HG03460 (cell line): ENCODE data around the gene AKIP1.

ENCODE experiments used
- ATAC-seq: cut with Tn5 transposase; IDR thresholded peaks from one replicate; pipeline ENCODE4 v1.9.1; 2021; ENCODE audit not compliant: unreplicated experiment

AKIP1 gene

DNA sequence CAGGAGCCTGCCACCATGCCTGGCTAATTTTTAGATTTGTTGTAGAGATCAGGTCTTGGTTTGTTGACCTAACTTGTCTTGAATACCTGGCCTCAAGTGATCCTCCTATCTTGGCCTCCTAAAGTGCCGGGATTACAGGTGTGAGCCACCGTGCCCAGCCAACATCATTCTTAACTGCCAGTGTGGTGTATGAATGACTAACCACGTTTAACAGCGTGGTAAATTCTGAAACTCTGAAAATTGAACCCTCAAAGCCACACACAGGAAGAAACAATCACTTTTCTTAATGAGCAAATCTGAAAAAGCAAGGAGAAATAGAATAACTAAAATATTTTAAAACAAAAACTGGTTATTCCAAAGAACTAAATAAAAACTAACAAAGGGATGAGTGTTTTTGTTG is 45.9 kb downstream of the AKIP1 start:
- no peak for ATAC-seq

DNA sequence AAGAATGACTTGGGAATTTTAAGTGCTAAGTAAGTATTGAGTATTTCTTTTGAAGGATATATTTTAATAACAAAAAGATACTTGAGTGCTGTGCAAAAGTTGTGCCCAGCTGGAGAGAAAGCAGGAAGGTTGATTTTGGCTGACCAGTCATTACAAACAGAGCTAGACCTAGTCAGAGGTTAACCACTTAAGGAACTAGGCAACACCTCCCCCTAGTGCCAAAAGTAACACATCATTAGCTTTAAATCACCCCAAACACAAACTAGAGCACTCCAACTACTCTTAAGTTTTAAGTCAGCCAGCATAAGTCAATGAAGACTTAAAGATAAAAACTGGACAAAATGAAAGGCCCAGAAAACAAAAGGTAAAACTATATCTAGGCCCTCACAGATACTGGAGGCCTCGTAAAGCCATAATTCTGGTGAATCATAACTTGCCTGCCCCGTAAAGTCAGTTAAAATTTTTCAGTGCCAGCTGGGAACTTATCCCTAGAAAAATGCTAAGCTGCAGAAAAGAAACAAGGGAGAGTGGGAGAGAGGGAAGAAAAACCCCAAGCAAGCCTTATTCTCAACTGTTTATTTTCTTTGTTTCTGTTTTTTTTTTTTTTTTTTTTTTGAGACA is 48.7 kb downstream of the AKIP1 start:
- peak; percentile 40 for ATAC-seq

GRCh38 chr11:8961401-8961800 is 50.4 kb downstream of the AKIP1 start:
- no peak for ATAC-seq

DNA sequence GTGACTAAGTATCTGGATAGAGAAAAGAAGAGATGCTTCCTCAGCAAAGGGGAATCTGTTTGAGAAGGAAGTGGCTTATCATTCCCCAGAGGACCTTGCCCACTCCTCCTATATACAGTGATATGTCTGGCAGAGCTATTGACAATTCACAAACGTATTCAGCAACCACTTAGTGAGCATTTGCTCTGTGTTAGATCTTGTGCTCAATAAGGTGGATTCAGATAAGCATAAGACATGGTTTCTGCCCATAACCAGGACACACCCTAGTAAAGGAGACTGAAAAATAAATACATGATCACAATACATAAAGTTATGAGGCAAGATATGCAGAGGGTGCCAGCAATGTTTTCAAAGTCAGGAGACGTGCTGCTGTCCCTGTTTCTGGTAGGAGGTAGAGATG is 51.9 kb downstream of the AKIP1 start:
- ATAC-seq, result no peak

DNA sequence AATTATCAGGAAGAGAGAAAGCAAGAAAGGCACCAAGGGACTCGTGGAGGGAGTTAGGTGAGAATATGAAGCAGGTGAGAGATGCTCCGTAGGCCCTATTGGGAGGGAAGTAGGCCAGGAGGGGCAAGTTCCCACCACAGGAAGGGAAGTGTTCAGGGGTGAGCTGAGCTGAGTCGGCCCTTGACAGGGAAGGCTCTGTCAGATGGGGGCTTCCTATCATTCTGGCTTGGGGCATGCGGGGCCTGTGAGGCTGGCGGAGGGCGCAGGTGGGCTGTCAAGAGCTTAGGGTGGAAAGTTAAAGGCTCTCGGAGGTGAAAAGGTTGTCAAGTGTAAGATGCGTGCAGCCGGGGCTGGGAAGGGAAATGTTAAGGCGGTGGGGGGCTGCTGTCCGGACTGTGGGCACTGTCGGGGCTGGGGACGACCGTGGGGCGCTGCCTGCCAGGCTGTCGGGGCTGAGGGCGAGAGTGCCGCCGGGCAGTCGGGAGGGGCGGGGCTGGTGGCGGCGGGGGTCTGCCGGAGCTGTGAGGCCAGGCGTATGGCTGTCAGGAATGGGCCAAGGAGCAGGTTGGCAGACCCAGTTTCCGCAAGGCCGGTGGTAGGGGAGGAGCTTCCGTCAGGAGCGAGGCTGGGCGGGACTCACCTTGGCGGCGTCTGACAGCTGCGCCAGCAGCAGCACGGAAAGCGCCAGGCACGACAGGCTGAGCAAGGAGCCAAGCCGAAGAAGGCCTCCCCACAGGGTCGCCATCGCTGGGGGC is 52.8 kb downstream of the AKIP1 start:
- peak; percentile 62 for ATAC-seq

DNA sequence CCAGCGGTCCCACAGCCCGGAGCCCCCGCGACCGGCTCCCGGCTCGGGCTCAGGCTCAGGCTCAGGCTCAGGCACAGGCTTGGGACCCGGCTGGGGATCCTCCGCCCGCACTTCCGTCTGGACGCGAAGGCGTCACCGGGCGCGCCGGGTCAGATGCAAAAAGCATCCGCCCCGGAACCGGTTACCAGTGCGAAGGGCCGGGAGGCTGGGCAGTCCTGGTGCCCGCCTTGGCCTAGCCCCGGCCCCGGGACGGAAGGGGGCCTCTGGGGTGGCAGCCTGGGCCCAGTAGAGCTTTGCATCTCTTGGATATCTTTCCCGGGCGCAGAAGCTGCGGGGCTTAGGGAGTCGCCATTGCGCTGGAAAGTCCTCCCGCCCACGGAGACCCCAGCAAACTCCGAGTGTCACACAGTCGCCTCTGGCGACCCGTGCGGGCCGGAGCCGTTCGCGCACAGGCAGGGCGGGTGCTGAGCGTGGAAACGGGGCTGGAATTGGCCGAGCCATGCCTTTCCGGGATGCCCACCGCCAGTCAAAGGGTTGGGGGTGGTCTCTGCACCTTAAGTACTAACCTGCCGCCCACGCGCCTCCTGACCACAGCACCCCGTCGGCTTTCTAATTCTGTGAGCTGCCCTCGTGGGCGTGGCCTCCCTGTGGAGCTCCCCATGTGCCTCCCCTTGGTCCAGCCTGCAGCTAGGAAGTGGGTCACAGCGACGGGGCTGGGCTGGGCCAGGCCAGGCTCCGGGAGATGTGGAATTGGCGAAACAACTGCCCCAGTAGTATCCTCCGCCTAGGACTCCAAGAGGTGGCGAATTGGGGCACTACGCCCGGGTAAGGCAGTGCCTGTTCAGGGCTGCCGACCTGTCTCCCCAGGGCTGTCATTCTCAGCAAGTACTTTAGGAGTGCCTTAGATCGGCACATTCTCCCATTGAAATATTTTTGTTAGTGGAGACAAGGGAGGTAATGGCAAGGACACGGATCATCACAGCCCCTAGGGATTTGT is 53.6 kb downstream of the AKIP1 start, which contains the start of gene TMEM9B:
Gene TMEM9B, minus strand, starts transcription at position 119 of the 997 bp plus-strand sequence. CDS start 129 bp downstream, outside the sequence.
- peak; percentile 80 for ATAC-seq

GRCh38 chr11:8967184-8967583 is 56.2 kb downstream of the AKIP1 start:
- ATAC-seq, result no peak
